H7 (cell line): ENCODE results near the gene PCDHA1. TPM values are rescaled to one million over a fixed set of nuclear protein-coding genes. Genes with fewer than 3 reads are reported as not detected.
"Not testable (repeated sequence)": the region's sequence is repeated elsewhere in the genome, so short reads cannot be mapped to it uniquely, and the experiment has no call there.

Source experiments
- DNase-seq: peaks from one replicate; pipeline ENCODE4 v3.0.0; 2012
- H3K27me3 ChIP-seq: 2 replicates; pipeline ENCODE4 v1.6.0; 2011; ENCODE audit warnings: mild to moderate bottlenecking, low read length; ENCODE audit not compliant: control insufficient read depth, insufficient read depth
- H3K36me3 ChIP-seq: replicated peaks from 2 replicates; pipeline ENCODE4 v1.5.1; 2011; ENCODE audit warnings: low read length; ENCODE audit not compliant: control insufficient read depth, insufficient read depth
- H3K4me3 ChIP-seq: 2 replicates; pipeline ENCODE4 v1.5.1; 2011; ENCODE audit warnings: low read depth, mild to moderate bottlenecking, control low read depth, low read length, moderate library complexity; ENCODE audit not compliant: insufficient read depth
- total RNA-seq: library from RNA; depleted of rRNA; stranded (reverse); fragments of >200 nt; shearing (Covaris generic); gene quantifications from 2 replicates; pipeline ENCODE4 v1.2.3, GENCODE V29; 2014

PCDHA1 gene
- total RNA-seq, 1 experiment from 2014 or later = not detected

GRCh38 chr5:140857177-140857986 is 71.4 kb downstream of the PCDHA1 start:
- Histone ChIP-seq H3K36me3 (peaks cover 1% of the 10 kb centered on the region), H3K27me3 (no peaks in the 10 kb centered on the region), H3K4me3 (no peak overlapping the region)
- DNase-seq = no peak

GRCh38 chr5:140857987-140858240 is 72.0 kb downstream of the PCDHA1 start:
- DNase-seq = no peak
- Histone ChIP-seq H3K36me3 (peaks cover 1% of the 10 kb centered on the region), H3K4me3 (no peak overlapping the region), H3K27me3 (no peaks in the 10 kb centered on the region)

- no peak for DNase-seq
- H3K36me3 ChIP-seq = peaks cover 1% of the 10 kb centered on the region
- H3K27me3 ChIP-seq = no peaks in the 10 kb centered on the region
- no peak overlapping the region for H3K4me3 ChIP-seq
Observed at GRCh38 chr5:140862441-140863295, 76.7 kb downstream of the PCDHA1 start.

DNA sequence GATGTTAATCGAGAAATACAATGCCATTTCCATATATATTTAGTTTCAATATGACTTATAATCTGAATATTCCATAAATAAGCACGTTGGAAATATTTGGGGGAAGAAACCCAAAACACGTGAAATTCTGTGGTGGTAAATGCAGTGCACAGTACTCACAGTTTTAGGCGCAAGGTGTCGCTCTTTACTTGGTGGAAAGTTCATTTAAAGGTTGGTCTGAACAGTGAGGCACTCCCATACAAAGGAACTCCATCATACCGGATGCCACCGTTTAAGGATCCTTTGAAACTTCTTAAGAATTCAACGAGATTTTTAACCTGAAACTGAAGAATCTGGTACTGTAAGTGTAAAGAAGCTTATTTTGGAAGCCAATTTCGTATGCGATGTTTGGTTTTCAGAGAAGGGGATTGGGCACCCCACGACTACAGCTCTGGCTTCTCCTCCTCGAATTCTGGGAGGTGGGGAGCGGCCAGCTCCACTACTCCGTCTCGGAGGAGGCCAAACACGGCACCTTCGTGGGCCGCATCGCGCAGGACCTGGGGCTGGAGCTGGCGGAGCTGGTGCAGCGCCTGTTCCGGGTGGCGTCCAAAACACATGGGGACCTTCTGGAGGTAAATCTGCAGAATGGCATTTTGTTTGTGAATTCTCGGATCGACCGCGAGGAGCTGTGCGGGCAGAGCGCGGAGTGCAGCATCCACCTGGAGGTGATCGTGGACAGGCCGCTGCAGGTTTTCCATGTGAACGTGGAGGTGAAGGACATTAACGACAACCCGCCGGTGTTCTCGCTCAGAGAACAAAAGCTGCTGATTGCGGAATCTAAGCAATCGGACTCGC is 83.0 kb downstream of the PCDHA1 start, which contains the start of gene PCDHA11:
PCDHA11 (plus strand) TSS at position 237 of the 834 bp plus-strand sequence; CDS start at position 384, 147 bp downstream.
- peak; percentile 81 for DNase-seq
- no peaks in the 10 kb centered on the region for H3K36me3 ChIP-seq
- H3K4me3 ChIP-seq = peak within 1 kb of the TSS; percentile 47
- H3K27me3 ChIP-seq = no peaks in the 10 kb centered on the region

DNA sequence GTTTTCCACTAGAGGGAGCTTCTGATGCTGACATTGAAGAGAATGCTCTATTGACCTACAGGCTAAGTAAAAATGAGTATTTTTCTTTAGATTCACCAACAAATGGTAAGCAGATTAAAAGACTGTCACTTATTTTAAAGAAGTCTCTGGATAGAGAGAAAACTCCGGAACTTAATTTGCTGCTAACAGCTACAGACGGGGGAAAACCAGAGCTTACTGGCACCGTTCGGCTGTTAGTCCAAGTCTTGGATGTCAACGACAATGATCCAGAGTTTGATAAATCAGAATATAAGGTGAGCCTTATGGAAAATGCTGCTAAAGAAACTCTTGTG is 83.6 kb downstream of the PCDHA1 start:
- no peak for DNase-seq
- peak overlapping the region; percentile 47 for H3K4me3 ChIP-seq
- no peaks in the 10 kb centered on the region for H3K36me3 ChIP-seq
- no peaks in the 10 kb centered on the region for H3K27me3 ChIP-seq

GRCh38 chr5:140870221-140871201 is 84.6 kb downstream of the PCDHA1 start:
- Histone ChIP-seq H3K4me3 (no peak overlapping the region), H3K27me3 (no peaks in the 10 kb centered on the region), H3K36me3 (no peaks in the 10 kb centered on the region)
- no peak for DNase-seq

DNA sequence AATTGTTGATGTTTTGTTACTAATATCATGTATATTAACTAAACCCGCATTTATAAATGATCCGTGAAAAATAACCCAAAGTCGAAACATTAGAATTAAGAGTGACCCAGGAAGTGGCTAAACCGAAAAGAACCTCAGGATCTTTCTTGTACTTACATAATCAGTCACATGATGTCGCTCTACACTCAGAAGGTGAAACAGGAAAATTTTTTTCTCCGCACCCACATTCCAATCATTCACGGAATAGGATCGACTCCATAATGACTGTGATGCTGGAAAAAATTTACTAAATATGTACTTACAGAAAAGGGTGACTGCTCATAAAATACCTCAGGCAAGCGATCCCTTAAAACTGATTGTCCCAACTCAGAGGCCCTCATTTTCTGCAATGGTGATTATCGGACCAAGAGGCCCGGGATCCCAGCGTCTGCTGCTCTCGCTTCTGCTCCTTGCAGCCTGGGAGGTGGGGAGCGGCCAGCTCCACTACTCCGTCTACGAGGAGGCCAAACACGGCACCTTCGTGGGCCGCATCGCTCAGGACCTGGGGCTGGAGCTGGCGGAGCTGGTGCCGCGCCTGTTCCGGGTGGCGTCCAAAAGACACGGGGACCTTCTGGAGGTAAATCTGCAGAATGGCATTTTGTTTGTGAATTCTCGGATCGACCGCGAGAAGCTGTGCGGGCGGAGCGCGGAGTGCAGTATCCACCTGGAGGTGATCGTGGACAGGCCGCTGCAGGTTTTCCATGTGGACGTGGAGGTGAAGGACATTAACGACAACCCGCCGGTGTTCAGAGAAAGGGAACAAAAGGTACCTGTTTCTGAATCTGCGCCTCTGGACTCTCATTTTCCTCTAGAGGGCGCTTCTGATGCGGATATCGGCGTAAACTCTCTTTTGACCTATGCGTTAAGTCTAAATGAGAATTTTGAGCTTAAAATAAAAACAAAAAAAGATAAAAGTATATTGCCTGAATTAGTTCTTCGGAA is 89.4 kb downstream of the PCDHA1 start, which contains the start of gene PCDHA12:
PCDHA12 (plus strand) TSS at position 224 of the 981 bp plus-strand sequence; CDS start at position 389, 165 bp downstream.
- H3K4me3 ChIP-seq = peak within 1 kb of the TSS; percentile 55
- H3K27me3 ChIP-seq = no peaks in the 10 kb centered on the region
- peak; percentile 76 for DNase-seq
- H3K36me3 ChIP-seq = no peaks in the 10 kb centered on the region

DNA sequence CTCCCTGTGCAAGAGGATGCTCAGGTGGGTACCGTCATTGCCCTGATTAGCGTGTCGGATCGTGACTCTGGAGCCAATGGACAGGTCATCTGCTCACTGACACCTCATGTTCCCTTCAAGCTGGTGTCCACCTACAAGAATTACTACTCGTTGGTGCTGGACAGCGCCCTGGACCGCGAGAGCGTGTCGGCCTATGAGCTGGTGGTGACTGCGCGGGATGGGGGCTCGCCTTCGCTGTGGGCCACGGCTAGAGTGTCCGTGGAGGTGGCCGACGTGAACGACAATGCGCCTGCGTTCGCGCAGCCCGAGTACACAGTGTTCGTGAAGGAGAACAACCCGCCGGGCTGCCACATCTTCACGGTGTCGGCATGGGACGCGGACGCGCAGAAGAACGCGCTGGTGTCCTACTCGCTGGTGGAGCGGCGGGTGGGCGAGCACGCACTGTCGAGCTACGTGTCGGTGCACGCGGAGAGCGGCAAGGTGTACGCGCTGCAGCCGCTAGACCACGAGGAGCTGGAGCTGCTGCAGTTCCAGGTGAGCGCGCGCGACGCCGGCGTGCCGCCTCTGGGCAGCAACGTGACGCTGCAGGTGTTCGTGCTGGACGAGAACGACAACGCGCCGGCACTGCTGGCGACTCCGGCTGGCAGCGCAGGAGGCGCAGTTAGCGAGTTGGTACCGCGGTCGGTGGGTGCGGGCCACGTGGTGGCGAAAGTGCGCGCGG is 90.8 kb downstream of the PCDHA1 start:
- DNase-seq, H3K4me3 ChIP-seq, H3K36me3 ChIP-seq, H3K27me3 ChIP-seq: not testable (repeated sequence)

DNA sequence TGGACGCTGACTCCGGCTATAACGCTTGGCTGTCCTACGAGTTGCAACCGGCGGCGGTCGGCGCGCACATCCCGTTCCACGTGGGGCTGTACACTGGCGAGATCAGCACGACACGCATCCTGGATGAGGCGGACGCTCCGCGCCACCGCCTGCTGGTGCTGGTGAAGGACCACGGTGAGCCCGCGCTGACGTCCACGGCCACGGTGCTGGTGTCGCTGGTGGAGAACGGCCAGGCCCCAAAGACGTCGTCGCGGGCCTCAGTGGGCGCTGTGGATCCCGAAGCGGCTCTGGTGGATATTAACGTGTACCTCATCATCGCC is 91.3 kb downstream of the PCDHA1 start:
- Histone ChIP-seq H3K27me3 (no peaks in the 10 kb centered on the region), H3K36me3 (no peaks in the 10 kb centered on the region), H3K4me3 (no peak overlapping the region)
- DNase-seq = no peak

DNA sequence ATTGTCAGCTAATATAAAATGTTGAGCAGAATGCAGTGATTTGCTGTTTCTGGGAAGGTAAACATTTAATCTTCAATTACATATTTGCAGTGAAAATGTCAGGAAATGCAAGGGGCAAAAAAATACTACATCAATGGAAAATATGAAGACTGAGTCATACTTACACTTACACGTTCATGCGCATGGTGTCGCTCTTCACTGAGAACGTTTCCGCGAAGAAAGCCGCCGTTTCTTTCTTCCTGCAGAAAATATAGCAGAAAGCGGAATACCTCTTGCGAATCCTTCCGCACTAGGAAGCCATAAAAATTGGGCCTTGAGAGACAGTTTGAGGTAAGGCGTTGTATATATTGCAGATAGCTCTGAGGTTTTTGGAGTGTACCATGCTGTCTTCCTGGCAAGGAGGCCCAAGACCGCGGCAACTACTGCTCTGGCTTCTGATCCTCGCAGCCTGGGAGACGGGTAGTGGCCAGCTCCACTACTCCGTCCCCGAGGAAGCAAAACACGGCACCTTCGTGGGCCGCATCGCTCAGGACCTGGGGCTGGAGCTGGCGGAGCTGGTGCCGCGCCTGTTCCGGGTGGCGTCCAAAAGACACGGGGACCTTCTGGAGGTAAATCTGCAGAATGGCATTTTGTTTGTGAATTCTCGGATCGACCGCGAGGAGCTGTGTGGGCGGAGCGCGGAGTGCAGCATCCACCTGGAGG is 96.1 kb downstream of the PCDHA1 start, which contains the start of gene PCDHA13:
PCDHA13 (plus strand) TSS at position 236 of the 702 bp plus-strand sequence; CDS start at position 381, 145 bp downstream.
- DNase-seq = peak; percentile 28
- H3K36me3 ChIP-seq = no peaks in the 10 kb centered on the region
- H3K27me3 ChIP-seq = no peaks in the 10 kb centered on the region
- peak within 1 kb of the TSS; percentile 34 for H3K4me3 ChIP-seq

GRCh38 chr5:140882591-140882899 is 96.6 kb downstream of the PCDHA1 start:
- H3K36me3 ChIP-seq = no peaks in the 10 kb centered on the region
- peak overlapping the region; percentile 34 for H3K4me3 ChIP-seq
- H3K27me3 ChIP-seq = no peaks in the 10 kb centered on the region
- DNase-seq = peak; percentile 83

DNA sequence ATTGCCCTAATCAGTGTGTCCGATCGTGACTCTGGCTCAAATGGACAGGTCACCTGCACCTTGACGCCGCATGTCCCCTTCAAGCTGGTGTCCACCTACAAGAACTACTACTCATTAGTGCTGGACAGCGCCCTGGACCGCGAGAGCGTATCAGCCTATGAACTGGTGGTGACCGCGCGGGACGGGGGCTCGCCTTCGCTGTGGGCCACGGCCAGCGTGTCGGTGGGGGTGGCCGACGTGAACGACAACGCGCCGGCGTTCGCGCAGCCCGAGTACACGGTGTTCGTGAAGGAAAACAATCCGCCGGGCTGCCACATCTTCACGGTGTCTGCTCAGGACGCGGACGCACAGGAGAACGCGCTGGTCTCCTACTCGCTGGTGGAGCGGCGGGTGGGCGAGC is 97.4 kb downstream of the PCDHA1 start:
- Histone ChIP-seq H3K4me3 (no peak overlapping the region), H3K27me3 (no peaks in the 10 kb centered on the region), H3K36me3 (no peaks in the 10 kb centered on the region)
- DNase-seq = peak; percentile 13
